Gastrocnemius medialis (tissue), 4 donors: ENCODE data around the gene SYNDIG1L. TPM values are rescaled to one million over a fixed set of nuclear protein-coding genes. Genes with fewer than 3 reads are reported as not detected.

Experiments
- ATAC-seq, 2 donors: fragments of 150-250 bp; one replicate each; pipeline ENCODE4 v1.9.1; 2016
- DNase-seq, 2 donors: peaks; one replicate each; pipeline ENCODE4 v3.0.0-alpha.2; 2019
- H3K27ac ChIP-seq, 4 donors: fragments of 200-600 bp; sonication (generic); 1 replicate in 1 of 4; 2 replicates in 3 of 4; pipeline ENCODE4 v1.5.1; 2016 to 2018; ENCODE audit warnings: mild to moderate bottlenecking in 2 of 4, moderate library complexity in 1 of 4
- H3K27me3 ChIP-seq, 3 donors: fragments of 200-600 bp; sonication (generic) in 2 of 3; 1 replicate in 1 of 3; 2 replicates in 2 of 3; pipeline versions ENCODE4 v1.5.1 to v1.6.0; 2016 to 2019; ENCODE audit warnings: mild to moderate bottlenecking in 1 of 3, moderate library complexity in 1 of 3
- H3K36me3 ChIP-seq, 2 donors: fragments of 200-600 bp; sonication (generic) in 1 of 2; one replicate each; pipeline ENCODE4 v1.5.1; 2017 to 2018
- H3K4me1 ChIP-seq, 2 donors: fragments of 200-600 bp; sonication (generic) in 1 of 2; one replicate each; pipeline ENCODE4 v1.5.1; 2016 to 2017; ENCODE audit warnings: mild to moderate bottlenecking in 2 of 2
- H3K4me3 ChIP-seq, 4 donors: fragments of 200-600 bp; sonication (generic) in 3 of 4; 1 replicate in 1 of 4; 2 replicates in 3 of 4; pipeline ENCODE4 v1.5.1; 2016 to 2019; ENCODE audit warnings: mild to moderate bottlenecking in 2 of 4
- H3K9me3 ChIP-seq, 3 donors: fragments of 200-600 bp; sonication (generic) in 2 of 3; 1 replicate in 1 of 3; 2 replicates in 2 of 3; pipeline ENCODE4 v1.5.1; 2016 to 2019
- POLR2A ChIP-seq, 2 donors: fragments of 450-650 bp; IDR thresholded peaks; one replicate each; pipeline ENCODE4 v1.6.1; 2017; ENCODE audit warnings: antibody characterized with exemption in 2 of 2, mild to moderate bottlenecking in 2 of 2, moderate library complexity in 2 of 2
- in situ Hi-C, 4 donors: fragments of 200-750 bp; cut with MboI; loops; one replicate each; pipeline versions ENCODE4 v1.15.0 to v1.8.0; 2017; ENCODE audit warnings: low sequenced_read_pairs in 4 of 4
- intact Hi-C: fragments of 100-400 bp; cut with DNase I; formaldehyde crosslinking; loops from one replicate; pipeline ENCODE4 v1.15.1; 2023; ENCODE audit warnings: low total_unique reads
- total RNA-seq, 4 donors: library from RNA; depleted of rRNA; stranded (reverse); fragments of >200 nt; gene quantifications; one replicate each; pipeline versions ENCODE4 v1.1.0 to v1.2.3, GENCODE V29; 2016
- TF ChIP-seq, protein P1 (sequence below), 5 experiments: fragments of 450-650 bp in 3 of 5; fragments of 200-600 bp in 2 of 5; sonication (generic) in 2 of 5; IDR thresholded peaks in 4 of 5; conservative IDR thresholded peaks in 1 of 5; 1 replicate in 4 of 5; 2 replicates in 1 of 5; pipeline ENCODE4 v1.5.1; 2016 to 2019; ENCODE audit warnings: antibody characterized with exemption in 5 of 5, mild to moderate bottlenecking in 3 of 5, moderate library complexity in 3 of 5

The SYNDIG1L gene
- total RNA-seq, 4 donors from 2014 or later = not detected

DNA sequence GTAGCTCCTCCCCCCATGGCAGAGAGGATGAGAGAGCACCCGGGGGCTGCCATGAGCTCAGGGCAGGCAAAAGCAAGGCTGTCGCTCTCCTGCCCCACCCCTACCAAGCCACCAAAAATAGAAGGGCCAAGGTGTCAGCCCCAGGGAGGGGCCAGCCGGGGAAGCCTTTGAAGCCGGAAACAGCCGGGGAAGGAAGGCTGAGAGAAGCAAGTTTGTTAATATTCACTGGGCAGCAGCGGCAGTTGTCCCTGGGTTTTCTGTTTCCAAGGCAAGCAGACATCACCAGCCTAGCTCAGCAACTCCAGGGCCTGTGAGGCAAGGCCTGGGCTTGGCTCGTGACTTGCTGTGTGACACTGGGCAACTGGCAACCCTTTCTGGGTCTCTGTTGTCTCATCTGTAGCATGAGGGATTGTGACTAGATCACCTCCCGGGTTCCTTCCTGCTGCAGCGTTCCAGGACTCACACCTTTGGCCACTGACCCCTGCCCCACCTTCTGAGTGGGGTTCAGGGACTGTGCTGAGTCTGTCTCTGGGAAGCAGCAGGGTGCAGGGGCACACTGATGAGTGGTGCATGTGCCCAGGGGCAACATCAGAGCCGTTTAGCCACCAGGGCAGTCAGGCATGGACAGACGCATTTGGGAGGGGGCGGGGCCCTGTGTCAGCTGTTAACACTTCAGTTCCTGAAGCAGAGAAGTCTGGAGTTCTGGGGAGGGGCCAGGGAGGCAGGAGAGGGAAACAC, 24.3 kb downstream of the SYNDIG1L start:
- in situ Hi-C loops (no loop called here), intact Hi-C loops (no loop called here)
- H3K27ac ChIP-seq = no peak overlapping the region
- TF ChIP-seq, protein P1, sequence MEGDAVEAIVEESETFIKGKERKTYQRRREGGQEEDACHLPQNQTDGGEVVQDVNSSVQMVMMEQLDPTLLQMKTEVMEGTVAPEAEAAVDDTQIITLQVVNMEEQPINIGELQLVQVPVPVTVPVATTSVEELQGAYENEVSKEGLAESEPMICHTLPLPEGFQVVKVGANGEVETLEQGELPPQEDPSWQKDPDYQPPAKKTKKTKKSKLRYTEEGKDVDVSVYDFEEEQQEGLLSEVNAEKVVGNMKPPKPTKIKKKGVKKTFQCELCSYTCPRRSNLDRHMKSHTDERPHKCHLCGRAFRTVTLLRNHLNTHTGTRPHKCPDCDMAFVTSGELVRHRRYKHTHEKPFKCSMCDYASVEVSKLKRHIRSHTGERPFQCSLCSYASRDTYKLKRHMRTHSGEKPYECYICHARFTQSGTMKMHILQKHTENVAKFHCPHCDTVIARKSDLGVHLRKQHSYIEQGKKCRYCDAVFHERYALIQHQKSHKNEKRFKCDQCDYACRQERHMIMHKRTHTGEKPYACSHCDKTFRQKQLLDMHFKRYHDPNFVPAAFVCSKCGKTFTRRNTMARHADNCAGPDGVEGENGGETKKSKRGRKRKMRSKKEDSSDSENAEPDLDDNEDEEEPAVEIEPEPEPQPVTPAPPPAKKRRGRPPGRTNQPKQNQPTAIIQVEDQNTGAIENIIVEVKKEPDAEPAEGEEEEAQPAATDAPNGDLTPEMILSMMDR (IDR thresholded peaks at IDR 0.05 in 4 of 5, conservative IDR thresholded peaks at IDR 0.05 in 1 of 5) = no peak
- TF ChIP-seq POLR2A (IDR thresholded peaks at IDR 0.05) = no peak
- H3K27me3 ChIP-seq = no peaks in the 10 kb centered on the region
- no peaks in the 10 kb centered on the region for H3K9me3 ChIP-seq
- ATAC-seq = no peak
- no peaks in the 10 kb centered on the region for H3K36me3 ChIP-seq
- peak in 1 of 2 donors; percentile 18 for DNase-seq
- peak overlapping the region in 3 of 4 donors; percentile 6 to 38 (median 10) for H3K4me3 ChIP-seq
- H3K4me1 ChIP-seq = peaks cover 9 to 12% of the 10 kb centered on the region in 2 donors

DNA sequence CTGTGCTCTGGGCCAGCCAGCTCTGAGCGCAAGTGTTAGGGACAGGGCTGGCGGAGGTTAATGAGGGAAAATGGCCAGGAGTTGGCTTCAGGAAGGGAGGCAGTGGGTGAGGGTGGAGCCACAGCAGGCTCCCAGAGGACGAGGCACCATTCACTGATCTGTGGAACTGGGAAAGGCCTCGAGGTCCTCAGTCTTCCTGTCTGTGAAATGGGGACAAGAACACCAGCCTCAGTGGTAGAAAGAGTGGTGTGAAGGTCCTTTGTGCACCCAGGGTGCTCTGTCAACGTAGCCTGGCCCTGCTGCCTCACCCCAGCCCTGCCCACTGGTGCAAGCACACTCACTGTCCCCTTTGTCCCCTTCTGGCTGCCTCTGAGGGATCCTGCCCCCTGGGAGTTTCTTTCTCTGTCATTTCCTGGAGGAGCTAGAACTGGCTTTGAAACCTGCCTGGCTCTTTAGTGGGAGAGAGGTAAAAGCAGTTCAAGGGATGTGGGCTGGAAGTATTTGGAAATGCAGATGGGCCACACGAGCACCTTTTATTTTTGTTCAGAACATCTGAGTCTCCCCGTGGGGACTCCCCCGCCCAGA, 25.0 kb downstream of the SYNDIG1L start:
- TF ChIP-seq, protein P1 (IDR thresholded peaks at IDR 0.05 in 4 of 5, conservative IDR thresholded peaks at IDR 0.05 in 1 of 5) = no peak
- no peak for TF ChIP-seq POLR2A (IDR thresholded peaks at IDR 0.05)
- ATAC-seq = no peak
- Histone ChIP-seq H3K4me1 (peaks cover 9 to 12% of the 10 kb centered on the region in 2 donors), H3K27me3 (no peaks in the 10 kb centered on the region), H3K36me3 (no peaks in the 10 kb centered on the region), H3K27ac (no peak overlapping the region), H3K9me3 (no peaks in the 10 kb centered on the region), H3K4me3 (peak overlapping the region in 2 of 4 donors; percentile 6 to 38)
- in situ Hi-C loops (no loop called here), intact Hi-C loops (no loop called here)
- no peak for DNase-seq

DNA sequence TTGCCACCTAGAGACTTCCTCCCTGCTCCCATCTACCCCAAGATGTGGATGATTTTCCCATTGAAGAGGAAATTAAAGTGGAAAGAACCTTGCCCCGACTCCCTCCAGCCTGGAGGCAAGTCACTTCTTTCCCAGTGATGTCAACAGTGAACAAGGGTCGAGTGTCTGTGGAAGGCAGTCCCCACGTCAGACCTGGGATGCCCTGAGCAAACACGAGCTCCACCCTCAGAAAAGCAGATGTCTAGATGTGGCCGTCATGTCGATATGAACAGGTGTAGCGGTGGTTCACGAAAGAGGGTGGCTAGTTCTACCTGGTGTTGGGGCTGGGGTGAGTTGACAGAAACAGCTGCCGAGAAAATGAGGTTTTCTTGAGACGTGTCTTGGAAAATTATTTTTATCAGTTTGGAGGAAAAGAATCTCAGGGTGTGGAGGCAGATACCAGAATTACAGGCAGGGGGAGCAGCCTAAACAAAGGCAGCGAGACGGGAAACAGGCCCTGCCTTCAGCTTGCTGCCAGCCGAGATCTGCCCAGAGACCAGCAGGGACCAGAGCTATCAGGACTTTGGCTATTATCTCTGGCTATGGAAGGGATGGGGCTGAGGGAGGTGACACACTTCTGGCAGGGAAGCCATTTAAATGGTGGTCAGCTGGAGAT, 25.9 kb downstream of the SYNDIG1L start:
- in situ Hi-C loops = no loop called here
- intact Hi-C loops = no loop called here
- Histone ChIP-seq H3K27ac (no peak overlapping the region), H3K27me3 (no peaks in the 10 kb centered on the region), H3K4me1 (peaks cover 9 to 12% of the 10 kb centered on the region in 2 donors), H3K36me3 (no peaks in the 10 kb centered on the region), H3K9me3 (no peaks in the 10 kb centered on the region), H3K4me3 (no peak overlapping the region)
- TF ChIP-seq, protein P1 (IDR thresholded peaks at IDR 0.05 in 4 of 5, conservative IDR thresholded peaks at IDR 0.05 in 1 of 5) = no peak
- TF ChIP-seq POLR2A (IDR thresholded peaks at IDR 0.05) = no peak
- DNase-seq (no peak), ATAC-seq (no peak)

DNA sequence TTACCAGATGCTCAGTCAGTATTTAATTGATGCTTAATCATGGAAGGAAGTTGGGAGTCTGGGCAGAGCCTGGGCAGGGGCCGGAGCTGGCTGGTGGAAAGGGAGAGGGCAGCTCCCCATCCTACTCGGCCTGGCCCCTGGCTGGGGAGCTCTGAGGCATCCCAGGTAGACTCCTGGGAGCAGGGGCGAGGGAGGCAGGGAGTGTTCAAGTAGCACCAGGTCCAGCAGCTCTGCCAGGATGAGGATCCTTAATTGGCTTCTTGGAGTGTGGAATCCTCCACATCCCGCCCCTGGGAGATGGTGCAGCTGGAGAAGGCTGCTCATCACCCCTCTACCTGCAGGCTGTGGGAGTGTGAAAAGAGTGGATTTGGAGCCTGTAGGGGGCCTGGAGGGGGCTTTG, 30.9 kb downstream of the SYNDIG1L start:
- Histone ChIP-seq H3K9me3 (no peaks in the 10 kb centered on the region), H3K27me3 (peaks cover 0 to 5% (median 0%) of the 10 kb centered on the region in 3 donors), H3K36me3 (no peaks in the 10 kb centered on the region), H3K4me1 (no peaks in the 10 kb centered on the region), H3K4me3 (no peak overlapping the region), H3K27ac (no peak overlapping the region)
- DNase-seq = no peak
- TF ChIP-seq, protein P1 (IDR thresholded peaks at IDR 0.05 in 4 of 5, conservative IDR thresholded peaks at IDR 0.05 in 1 of 5) = no peak
- TF ChIP-seq POLR2A (IDR thresholded peaks at IDR 0.05) = no peak
- in situ Hi-C loops (no loop called here), intact Hi-C loops (no loop called here)
- ATAC-seq = no peak
